Measurements from ENCODE around the gene NUDT19.
"Not testable (repeated sequence)": the region's sequence is repeated elsewhere in the genome, so short reads cannot be mapped to it uniquely, and the experiment has no call there.

The NUDT19 gene

GRCh38 chr19:32674931-32675719 is 16.5 kb upstream of the NUDT19 start, which contains the start of gene ANKRD27:
ANKRD27 (minus strand) TSS chr19:32675180; CDS start chr19:32659015, 16,165 bp downstream.
- DNase-seq (ENCODE audit: low read depth, low spot score), result peak; percentile 92

- DNase-seq (ENCODE audit: low read depth, low spot score), result no peak
These were observed 15.9 kb upstream of the NUDT19 start, which contains the start of gene RGS9BP for GRCh38 chr19:32675720-32676185. RGS9BP (plus strand) TSS chr19:32675848; CDS start chr19:32676264, 416 bp downstream.

GRCh38 chr19:32676186-32676894 is 15.3 kb upstream of the NUDT19 start:
- no peak for DNase-seq (ENCODE audit: low read depth, low spot score)

- no peak for DNase-seq (ENCODE audit: low read depth, low spot score)
These were observed 14.7 kb upstream of the NUDT19 start for GRCh38 chr19:32676895-32677359.

- no peak for DNase-seq (ENCODE audit: low read depth, low spot score)
These were observed 14.0 kb upstream of the NUDT19 start for GRCh38 chr19:32677657-32678056.

GRCh38 chr19:32680986-32681385 is 10.6 kb upstream of the NUDT19 start:
- DNase-seq (ENCODE audit: low read depth, low spot score), result no peak

- no peak for DNase-seq (ENCODE audit: low read depth, low spot score)
These were observed 9.3 kb upstream of the NUDT19 start for GRCh38 chr19:32682317-32682716.

- DNase-seq (ENCODE audit: low read depth, low spot score), result no peak
These were observed 4.7 kb upstream of the NUDT19 start for GRCh38 chr19:32686847-32687475.

GRCh38 chr19:32687681-32688080 is 3.9 kb upstream of the NUDT19 start:
- no peak for DNase-seq (ENCODE audit: low read depth, low spot score)

GRCh38 chr19:32688311-32688710 is 3.3 kb upstream of the NUDT19 start:
- no peak for DNase-seq (ENCODE audit: low read depth, low spot score)

- DNase-seq (ENCODE audit: low read depth, low spot score), result no peak
These were observed 518 bp downstream of the NUDT19 start for GRCh38 chr19:32691952-32692726.

- no peak for DNase-seq (ENCODE audit: low read depth, low spot score)
These were observed 1.1 kb downstream of the NUDT19 start for GRCh38 chr19:32692727-32693061.

GRCh38 chr19:32693151-32694108 is 1.8 kb downstream of the NUDT19 start:
- not testable (repeated sequence) for DNase-seq (ENCODE audit: low read depth, low spot score)

- not testable (repeated sequence) for DNase-seq (ENCODE audit: low read depth, low spot score)
These were observed 2.7 kb downstream of the NUDT19 start for GRCh38 chr19:32694316-32694715.

- DNase-seq (ENCODE audit: low read depth, low spot score), result not testable (repeated sequence)
These were observed 3.2 kb downstream of the NUDT19 start for GRCh38 chr19:32694851-32695250.

GRCh38 chr19:32695506-32695905 is 3.9 kb downstream of the NUDT19 start:
- not testable (repeated sequence) for DNase-seq (ENCODE audit: low read depth, low spot score)

- DNase-seq (ENCODE audit: low read depth, low spot score), result not testable (repeated sequence)
These were observed 5.2 kb downstream of the NUDT19 start for GRCh38 chr19:32696771-32697170.

- not testable (repeated sequence) for DNase-seq (ENCODE audit: low read depth, low spot score)
These were observed 8.5 kb downstream of the NUDT19 start for GRCh38 chr19:32700129-32700528.

GRCh38 chr19:32702010-32702409 is 10.4 kb downstream of the NUDT19 start:
- DNase-seq (ENCODE audit: low read depth, low spot score), result no peak

GRCh38 chr19:32704006-32704405 is 12.4 kb downstream of the NUDT19 start:
- not testable (repeated sequence) for DNase-seq (ENCODE audit: low read depth, low spot score)
